OCI-M2 (cell line): Measurements from ENCODE around the gene GNB3.
"Not testable (repeated sequence)": the region's sequence is repeated elsewhere in the genome, so short reads cannot be mapped to it uniquely, and the experiment has no call there.

Source experiments
- DNase-seq: peaks from one replicate; lab custom pipeline; 2025; ENCODE audit not compliant: unreplicated experiment; lab: John Stamatoyannopoulos, UW

GNB3 gene

DNA sequence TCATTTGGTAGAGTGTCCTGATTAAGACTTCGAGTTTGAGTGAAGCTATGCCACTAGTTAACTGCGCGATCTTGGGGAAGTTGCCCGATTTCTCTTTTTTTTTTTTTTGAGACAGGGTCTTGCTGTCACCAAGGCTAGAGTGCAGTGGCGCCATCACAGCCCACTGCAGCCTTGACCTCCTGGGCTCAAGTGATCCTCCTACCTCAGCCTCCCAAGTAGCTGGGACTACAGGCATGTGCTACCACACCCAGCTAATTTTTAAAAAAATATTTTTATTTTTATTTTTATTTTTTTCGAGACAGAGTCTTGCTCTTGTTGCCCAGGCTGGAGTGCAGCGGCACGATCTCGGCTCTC is 33.3 kb downstream of the GNB3 start:
- DNase-seq: not testable (repeated sequence)

DNA sequence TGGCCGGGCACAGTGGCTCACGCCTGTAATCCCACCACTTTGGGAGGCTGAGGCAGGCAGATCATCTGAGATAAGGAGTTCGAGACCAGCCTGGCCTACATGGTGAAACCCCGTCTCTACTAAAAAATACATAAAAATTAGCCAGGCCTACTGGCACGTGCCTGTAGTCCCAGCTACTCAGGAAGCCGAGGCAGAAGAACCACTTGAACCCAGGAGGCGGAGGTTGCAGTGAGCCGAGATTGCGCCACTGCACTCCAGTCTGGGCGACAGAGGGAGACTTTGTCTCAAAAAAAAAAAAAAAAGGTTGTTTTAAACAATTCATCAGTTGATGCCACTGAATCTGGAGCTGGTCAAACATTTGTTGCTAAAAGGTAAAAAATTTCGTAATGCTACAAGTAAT is 39.1 kb downstream of the GNB3 start:
- DNase-seq: not testable (repeated sequence)

DNA sequence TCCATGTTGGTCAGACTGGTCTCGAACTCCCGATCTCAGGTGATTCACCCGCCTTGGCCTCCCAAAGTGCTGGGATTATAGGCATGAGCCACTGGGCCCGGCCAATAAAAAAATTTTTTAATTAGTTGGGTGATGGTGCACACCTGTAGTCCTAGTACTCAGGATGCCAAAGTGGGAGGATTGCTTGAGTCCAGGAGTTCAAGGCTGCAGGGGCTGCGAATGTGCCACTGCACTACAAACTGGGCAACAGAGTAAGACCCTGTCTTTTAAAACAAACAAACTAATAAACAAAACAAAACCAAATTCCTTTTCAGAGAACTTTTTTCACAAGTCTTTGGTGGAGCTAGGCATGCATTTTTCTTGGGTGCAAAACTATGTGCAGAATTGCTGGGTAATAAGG is 42.5 kb downstream of the GNB3 start:
- no peak for DNase-seq

DNA sequence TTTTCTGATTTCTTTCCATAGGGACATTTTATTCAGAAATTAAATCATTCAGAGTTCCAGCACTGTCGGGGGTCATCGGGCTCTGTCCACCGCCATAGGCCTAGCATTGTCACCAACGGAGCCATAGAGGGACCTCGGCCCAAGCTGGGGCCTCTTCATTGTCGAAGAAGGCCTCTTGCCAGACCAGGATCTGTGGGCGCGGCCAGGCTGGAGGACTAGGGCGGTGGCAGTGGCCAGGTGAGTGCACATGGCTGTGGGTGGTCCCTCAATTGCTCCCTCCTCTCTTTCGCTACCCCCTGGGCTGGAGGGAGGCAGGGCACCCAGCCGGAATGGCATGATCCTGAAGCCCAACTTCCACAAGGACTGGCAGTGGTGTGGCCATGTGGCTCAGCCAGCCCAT is 43.0 kb downstream of the GNB3 start:
- DNase-seq: no peak

DNA sequence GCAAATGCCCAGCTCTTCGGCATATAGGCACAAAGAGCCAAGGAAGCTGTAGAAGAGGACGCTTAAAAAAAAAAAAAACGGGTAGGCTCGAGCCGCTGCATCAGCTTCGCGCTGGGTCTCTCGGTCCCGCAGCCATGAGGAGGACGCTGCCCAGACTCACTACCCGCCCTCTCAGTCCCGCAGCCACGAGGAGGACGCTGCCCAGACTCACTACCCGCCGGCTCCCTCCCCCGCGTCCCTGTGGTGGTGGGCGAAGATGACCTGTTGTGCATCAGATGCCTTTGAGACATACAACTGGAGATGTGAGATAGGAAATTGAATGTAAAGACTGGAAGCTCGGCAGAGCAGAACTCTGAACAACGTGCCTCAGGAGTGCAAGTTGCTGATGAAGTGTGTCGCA is 43.8 kb downstream of the GNB3 start:
- DNase-seq: no peak

DNA sequence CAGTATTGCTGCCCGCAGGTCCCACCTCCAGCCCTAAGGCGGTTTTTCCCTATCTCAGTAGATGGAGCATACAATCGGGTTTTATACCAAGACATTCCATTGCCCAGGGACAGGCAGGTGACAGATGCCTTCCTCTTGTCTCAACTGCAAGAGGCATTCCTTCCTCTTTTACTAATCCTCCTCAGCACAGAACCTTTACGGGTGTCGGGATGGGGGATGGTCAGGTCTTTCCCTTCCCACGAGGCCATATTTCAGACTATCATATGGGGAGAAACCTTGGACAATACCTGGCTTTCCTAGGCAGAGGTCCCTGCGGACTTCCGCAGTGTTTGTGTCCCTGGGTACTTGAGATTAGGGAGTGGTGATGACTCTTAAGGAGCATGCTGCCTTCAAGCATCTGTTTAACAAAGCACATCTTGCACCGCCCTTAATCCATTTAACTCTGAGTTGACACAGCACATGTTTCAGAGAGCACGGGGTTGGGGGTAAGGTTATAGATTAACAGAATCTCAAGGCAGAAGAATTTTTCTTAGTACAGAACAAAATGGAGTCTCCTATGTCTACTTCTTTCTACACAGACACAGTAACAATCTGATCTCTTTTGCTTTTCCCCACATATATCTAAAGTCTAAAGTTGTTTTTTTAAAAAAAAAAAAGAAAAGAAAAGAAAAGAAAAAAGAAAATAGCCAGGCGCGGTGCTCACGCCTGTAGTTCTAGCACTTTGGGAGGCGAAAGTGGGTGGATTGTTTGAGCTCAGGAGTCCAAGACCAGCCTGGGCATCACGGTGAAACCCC is 45.7 kb downstream of the GNB3 start:
- DNase-seq: not testable (repeated sequence)

DNA sequence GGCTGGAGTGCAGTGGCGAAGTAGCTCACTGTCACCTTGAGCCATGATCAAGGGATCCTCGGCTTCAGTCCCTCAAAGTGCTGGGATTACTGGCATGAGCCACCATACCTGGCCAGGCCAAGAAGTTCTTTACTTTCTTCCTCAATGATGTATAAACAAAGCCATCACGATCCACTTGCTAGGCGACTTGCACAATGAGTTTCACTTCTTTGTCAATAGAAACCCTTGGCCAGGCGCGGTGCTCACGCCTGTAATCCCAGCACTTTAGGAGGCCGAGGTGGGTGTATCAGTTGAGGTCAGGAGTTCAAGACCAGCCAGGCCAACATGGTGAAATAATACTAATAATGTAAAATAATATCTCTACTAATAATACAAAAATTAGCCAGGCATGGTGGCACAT is 46.7 kb downstream of the GNB3 start:
- no peak for DNase-seq

DNA sequence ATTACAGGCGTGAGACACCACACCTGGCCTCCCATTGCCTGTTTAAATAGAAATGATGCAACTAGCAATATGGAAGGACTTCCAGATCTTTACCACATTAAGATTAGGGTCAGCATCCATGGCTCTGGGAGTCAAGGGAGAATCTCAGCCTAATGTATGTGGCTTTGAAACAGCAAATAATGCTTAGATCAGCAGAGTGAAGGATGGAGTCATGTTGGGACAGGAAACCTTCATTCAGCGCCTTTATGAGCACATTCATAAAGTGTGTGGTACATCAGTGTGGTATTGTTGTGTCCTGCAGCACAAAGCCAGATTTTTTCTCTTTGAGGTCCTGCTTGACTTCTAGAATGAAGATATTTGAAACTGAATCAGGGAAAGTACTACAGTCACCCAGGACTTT is 47.6 kb downstream of the GNB3 start:
- DNase-seq: no peak

DNA sequence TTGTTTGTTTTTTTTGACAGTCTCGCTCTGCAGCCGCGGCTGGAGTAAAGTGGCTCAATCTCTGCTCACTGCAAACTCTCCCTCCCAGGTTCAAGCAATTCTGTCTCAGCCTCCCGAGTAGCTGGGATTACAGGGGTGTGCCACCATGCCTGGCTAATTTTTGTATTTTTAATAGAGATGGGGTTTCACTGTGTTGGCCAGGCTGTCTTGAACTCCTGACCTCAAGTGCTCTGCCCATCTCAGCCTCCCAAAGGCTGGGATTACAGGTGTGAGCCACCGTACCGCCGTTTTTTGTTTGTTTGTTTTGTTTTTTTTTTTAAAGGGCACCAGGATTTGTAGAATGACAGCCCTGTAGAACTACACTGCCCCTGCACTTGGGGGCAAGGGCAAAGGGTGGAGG is 48.1 kb downstream of the GNB3 start:
- DNase-seq: not testable (repeated sequence)

DNA sequence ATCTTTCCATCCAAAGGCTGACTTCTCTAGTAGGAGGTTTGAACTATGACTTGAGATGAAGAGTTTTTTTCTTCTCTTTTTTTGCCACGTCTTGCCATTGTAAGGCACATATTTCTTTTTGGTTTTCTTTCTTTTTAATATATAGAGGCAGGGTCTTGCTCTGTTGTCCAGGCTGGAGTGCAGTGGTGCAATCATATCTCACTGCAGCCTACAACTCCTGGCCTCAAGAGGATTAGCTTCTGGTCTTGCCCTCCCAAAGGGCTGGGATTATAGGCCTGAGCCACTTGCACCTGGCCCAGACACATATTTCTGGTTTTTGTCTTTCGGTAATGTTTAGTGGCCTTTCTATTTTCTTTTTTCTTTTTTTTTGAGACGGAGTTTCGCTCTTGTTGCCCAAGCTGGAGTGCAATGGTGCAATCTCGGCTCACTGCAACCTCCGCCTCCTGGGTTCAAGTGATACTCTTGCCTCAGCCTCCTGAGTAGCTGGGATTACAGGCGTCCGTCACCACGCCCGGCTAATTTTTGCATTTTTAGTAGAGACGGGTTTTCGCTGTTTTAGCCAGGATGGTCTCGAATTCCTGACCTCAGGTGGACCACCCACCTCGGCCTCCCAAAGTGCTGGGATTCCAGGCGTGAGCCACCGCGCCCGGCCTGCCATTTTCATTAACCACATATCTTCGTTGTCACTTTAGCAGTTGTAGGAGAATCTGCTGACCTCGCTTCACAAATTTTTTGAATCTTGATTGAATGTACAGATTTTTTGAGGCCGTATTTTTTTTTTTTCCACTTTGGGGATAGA is 49.2 kb downstream of the GNB3 start:
- DNase-seq: not testable (repeated sequence)

DNA sequence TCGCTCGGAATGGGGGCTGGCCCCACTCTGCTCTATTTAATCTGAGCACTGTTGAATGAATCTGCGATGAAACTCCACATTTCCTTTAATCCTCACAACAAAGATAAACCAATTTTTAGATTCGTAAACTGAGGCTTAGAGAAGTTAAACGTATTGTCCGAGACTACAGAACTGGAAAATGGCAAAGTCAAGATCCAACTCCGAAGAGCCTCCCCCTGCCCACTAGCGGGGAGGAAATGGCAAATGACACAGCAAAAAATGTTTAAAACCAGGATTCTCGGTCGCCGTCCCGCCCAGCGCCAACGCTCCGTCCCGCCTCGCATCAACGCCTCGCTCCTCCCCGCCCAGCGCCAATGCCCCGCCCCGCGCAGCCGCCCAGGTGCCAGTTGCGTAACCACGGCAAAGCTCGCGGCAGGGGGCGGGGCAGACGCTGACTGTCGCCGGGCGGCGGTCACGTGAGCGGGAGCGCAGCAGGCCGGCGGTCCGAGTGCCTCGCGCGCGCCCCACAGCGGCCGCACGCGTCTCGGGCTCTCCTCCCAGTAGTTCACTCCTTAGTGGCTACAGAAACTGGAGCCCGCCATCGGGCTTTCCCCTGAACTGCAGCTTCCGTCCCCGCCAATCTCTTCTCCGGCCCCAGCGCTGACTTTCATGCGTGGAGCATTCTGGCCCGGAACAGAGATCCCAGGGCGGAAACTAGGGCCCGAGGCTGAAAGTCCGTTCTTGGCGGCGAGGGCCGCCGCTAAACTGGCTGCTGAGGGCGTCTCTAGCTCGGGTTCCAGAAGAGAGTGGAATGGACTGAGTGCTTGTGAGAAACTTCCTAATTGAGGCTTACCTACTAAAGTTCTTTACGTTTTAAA is 50.3 kb downstream of the GNB3 start:
- peak; percentile 51 for DNase-seq

DNA sequence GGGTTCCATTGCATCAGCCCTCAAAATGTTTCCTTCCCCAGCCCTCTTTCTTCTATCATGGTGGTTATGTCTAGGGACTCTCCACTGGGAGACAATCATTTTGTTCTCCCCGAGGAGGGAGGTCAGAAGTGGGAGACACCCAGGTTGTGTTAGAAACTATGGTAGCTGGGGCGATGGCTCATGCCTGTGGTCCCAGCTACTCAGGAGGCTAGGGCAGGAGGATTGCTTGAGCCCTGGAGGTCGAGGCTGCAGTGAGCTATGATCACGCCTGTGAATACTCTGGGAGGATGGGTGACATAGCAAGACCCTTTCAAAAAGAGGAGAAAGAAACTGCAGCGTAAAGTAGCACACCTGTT is 50.9 kb downstream of the GNB3 start:
- DNase-seq: no peak

DNA sequence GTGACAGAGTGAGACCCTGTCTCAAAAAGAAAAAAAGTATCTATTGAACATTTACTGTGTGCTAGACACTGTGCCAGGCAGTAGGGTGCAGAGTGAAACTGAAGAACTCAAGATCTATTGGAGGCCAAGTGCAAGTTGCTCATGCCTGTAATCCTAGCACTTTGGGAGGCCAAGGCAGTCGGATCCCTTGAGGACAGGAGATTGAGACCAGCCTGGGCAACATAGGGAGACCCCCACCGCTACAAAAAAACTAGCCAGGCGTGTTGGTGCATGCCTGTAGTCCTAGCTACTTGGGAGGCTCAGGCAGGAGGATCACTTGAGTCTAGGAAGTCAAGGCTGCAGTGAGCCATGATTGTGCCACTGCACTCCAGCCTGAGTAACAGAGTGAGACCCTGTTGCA is 52.0 kb downstream of the GNB3 start:
- DNase-seq: not testable (repeated sequence)

DNA sequence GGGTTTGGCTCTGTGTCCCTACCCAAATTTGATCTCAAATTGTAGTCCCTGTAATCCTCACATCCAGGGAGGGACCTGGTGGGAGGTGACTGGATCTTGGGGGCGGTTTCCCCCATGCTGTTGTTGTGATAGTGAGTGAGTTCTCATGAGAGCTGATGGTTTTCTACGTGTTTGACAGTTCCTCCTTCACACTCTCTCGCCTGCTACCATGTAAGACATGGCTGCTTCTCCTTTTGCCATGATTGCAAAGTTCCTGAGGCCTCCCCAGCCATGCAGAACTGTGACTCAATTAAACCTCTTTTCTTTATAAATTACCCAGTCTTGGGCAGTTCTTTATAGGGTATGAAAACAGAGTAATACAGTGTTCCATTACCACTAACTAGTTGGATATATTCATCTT is 53.6 kb downstream of the GNB3 start:
- no peak for DNase-seq
